ENCODE measurements around the gene AKAP11. TPM values are rescaled to one million over a fixed set of nuclear protein-coding genes. Genes with fewer than 3 reads are reported as not detected.

Gene AKAP11
- total RNA-seq, 1 donor from 2014 or later: 19.8 TPM

GRCh38 chr13:42327725-42328124 is 55.8 kb downstream of the AKAP11 start:
- DNase-seq (ENCODE audit: low read depth): no peak
- no peaks in the 10 kb centered on the region for H3K36me3 ChIP-seq (ENCODE audit: control insufficient read depth, insufficient read depth, low read length)
- H3K27me3 ChIP-seq (ENCODE audit: control insufficient read depth, insufficient read depth, low read length): no peaks in the 10 kb centered on the region
- TF ChIP-seq, protein P1, sequence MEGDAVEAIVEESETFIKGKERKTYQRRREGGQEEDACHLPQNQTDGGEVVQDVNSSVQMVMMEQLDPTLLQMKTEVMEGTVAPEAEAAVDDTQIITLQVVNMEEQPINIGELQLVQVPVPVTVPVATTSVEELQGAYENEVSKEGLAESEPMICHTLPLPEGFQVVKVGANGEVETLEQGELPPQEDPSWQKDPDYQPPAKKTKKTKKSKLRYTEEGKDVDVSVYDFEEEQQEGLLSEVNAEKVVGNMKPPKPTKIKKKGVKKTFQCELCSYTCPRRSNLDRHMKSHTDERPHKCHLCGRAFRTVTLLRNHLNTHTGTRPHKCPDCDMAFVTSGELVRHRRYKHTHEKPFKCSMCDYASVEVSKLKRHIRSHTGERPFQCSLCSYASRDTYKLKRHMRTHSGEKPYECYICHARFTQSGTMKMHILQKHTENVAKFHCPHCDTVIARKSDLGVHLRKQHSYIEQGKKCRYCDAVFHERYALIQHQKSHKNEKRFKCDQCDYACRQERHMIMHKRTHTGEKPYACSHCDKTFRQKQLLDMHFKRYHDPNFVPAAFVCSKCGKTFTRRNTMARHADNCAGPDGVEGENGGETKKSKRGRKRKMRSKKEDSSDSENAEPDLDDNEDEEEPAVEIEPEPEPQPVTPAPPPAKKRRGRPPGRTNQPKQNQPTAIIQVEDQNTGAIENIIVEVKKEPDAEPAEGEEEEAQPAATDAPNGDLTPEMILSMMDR (IDR thresholded peaks at IDR 0.05; ENCODE audit: insufficient read depth, low read length, poor library complexity, severe bottlenecking): no peak
- no peak overlapping the region for H3K4me3 ChIP-seq (ENCODE audit: low read depth, low read length)

DNA sequence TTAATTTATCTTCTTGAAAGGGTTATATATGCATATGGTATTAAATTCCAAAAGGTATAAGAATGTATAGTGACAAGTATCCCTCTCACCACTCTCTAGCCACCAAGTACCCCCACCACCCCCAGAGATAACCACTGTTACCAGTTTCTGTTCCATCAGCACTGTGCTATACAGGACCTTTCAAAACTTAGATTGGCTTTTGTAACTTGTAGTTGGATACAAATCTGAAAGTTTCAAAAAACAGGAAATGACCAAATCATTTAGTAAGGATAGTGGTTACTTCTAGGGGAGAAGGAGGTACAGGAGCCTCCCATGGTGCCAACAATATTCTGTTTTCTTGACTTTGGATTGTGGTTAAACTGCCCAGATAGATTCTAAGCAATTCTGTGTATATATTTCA is 56.7 kb downstream of the AKAP11 start:
- TF ChIP-seq, protein P1 (IDR thresholded peaks at IDR 0.05; ENCODE audit: insufficient read depth, low read length, poor library complexity, severe bottlenecking): no peak
- Histone ChIP-seq H3K27me3 (ENCODE audit: control insufficient read depth, insufficient read depth, low read length) (no peaks in the 10 kb centered on the region), H3K4me3 (ENCODE audit: low read depth, low read length) (no peak overlapping the region), H3K36me3 (ENCODE audit: control insufficient read depth, insufficient read depth, low read length) (no peaks in the 10 kb centered on the region)
- no peak for DNase-seq (ENCODE audit: low read depth)

DNA sequence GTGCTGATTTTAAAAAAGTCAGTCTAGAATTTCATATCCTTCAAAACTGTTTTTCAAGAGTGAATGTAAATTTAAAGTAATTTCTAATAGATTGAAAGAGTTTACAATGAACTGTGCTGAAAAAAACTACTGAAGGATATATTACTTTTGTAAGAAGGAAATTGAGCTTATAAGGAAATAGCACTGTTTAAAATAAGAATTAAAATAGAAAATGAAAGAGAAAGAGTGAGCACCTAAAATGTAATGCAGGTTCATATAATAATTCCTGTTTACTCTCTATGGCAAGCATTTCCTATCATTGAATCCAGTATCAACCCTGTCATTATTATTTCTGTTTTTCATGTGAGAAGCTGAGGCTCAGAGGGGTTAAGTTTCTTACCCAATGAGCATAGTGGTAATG is 57.3 kb downstream of the AKAP11 start:
- no peak for DNase-seq (ENCODE audit: low read depth)
- Histone ChIP-seq H3K4me3 (ENCODE audit: low read depth, low read length) (no peak overlapping the region), H3K27me3 (ENCODE audit: control insufficient read depth, insufficient read depth, low read length) (no peaks in the 10 kb centered on the region), H3K36me3 (ENCODE audit: control insufficient read depth, insufficient read depth, low read length) (no peaks in the 10 kb centered on the region)
- TF ChIP-seq, protein P1 (IDR thresholded peaks at IDR 0.05; ENCODE audit: insufficient read depth, low read length, poor library complexity, severe bottlenecking): no peak

DNA sequence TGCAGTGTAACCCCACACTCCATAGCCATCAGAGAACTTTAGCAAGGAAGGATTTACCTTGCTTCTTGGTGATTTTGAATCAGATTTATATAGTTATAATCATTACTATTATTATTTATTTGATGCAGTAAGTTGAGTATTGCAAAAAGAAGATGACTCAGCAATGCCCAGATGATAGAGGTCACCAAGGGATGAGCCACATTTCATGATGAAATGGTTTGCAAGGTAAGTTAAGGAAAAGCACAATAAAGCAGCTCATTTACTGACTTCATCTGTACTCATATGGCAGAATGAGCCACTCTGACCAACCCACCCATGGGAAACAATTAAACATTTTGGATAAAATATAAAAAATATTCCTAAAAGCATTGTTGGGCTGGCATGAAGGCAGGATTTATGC is 59.1 kb downstream of the AKAP11 start:
- H3K4me3 ChIP-seq (ENCODE audit: low read depth, low read length): no peak overlapping the region
- H3K36me3 ChIP-seq (ENCODE audit: control insufficient read depth, insufficient read depth, low read length): no peaks in the 10 kb centered on the region
- DNase-seq (ENCODE audit: low read depth): no peak
- H3K27me3 ChIP-seq (ENCODE audit: control insufficient read depth, insufficient read depth, low read length): no peaks in the 10 kb centered on the region
- TF ChIP-seq, protein P1 (IDR thresholded peaks at IDR 0.05; ENCODE audit: insufficient read depth, low read length, poor library complexity, severe bottlenecking): no peak

DNA sequence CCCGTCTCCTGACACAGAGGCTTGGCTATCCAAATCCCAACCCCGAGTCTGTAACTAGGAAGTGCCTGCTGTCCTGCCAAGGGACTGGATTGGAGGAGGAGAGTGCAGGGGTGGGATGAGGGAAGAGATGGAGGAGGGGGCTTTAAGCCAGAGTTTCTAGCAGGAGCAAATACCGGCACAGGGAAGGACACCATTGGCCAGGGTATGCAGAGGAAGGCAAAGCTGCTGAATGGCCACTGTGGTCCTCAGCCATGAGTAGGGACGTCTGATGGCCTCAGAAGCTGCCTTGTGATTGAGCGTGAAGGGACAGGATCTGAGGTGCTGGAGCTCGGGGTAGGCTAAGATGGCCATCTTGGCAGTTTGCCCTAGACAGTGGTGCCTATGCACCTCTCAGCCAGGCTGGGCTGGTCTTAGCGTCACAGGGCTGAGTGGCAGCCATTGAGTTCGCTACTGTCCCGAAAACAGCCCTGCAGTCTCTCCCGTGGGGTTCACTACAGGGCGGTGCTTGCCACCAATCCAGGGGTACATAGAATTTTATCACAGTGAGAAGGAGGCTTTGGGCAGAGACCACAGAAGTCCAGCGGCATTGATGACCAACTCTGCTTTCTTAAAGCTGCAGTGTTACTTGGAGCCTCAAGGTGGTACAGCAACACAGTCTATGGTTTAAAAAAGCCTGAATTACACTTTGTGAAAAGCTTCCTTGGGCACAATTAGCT is 61.8 kb downstream of the AKAP11 start:
- Histone ChIP-seq H3K36me3 (ENCODE audit: control insufficient read depth, insufficient read depth, low read length) (no peaks in the 10 kb centered on the region), H3K4me3 (ENCODE audit: low read depth, low read length) (no peak overlapping the region), H3K27me3 (ENCODE audit: control insufficient read depth, insufficient read depth, low read length) (no peaks in the 10 kb centered on the region)
- DNase-seq (ENCODE audit: low read depth): peak; percentile 4
- TF ChIP-seq, protein P1 (IDR thresholded peaks at IDR 0.05; ENCODE audit: insufficient read depth, low read length, poor library complexity, severe bottlenecking): peak; percentile 47

DNA sequence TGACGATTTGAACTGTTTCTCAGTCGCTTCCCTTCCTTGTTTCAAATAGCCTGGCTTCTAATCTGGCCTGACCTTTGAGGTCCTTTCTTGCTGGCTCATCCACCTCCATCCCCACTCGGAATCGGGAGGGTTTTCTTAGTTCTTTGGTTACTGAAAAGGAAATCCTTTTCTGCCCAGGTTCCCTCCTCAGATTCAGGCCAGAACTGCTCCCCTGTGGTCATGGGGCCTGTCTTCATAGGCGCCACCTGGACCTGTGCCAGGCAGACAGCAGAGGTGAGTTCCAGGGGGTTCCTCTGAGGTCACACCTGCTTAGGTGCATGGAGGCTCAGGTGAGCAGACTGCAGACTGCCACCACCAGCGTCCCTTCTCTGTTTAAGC is 62.4 kb downstream of the AKAP11 start:
- TF ChIP-seq, protein P1 (IDR thresholded peaks at IDR 0.05; ENCODE audit: insufficient read depth, low read length, poor library complexity, severe bottlenecking): no peak
- no peaks in the 10 kb centered on the region for H3K27me3 ChIP-seq (ENCODE audit: control insufficient read depth, insufficient read depth, low read length)
- H3K36me3 ChIP-seq (ENCODE audit: control insufficient read depth, insufficient read depth, low read length): no peaks in the 10 kb centered on the region
- DNase-seq (ENCODE audit: low read depth): no peak
- no peak overlapping the region for H3K4me3 ChIP-seq (ENCODE audit: low read depth, low read length)
